GM20000 (cell line): ENCODE results near the gene CSRNP3.

ENCODE experiments used
- DNase-seq: peaks from one replicate; pipeline ENCODE4 v3.0.0; 2012; ENCODE audit warnings: low spot score
- CTCF ChIP-seq: IDR thresholded peaks from 2 replicates; pipeline ENCODE4 v1.5.1; 2012; ENCODE audit warnings: mild to moderate bottlenecking, control low read depth; ENCODE audit errors: extremely low read depth, missing control alignments

CSRNP3 gene

GRCh38 chr2:165639504-165639903 is 170.0 kb downstream of the CSRNP3 start:
- no peak for TF ChIP-seq CTCF
- DNase-seq = no peak

DNA sequence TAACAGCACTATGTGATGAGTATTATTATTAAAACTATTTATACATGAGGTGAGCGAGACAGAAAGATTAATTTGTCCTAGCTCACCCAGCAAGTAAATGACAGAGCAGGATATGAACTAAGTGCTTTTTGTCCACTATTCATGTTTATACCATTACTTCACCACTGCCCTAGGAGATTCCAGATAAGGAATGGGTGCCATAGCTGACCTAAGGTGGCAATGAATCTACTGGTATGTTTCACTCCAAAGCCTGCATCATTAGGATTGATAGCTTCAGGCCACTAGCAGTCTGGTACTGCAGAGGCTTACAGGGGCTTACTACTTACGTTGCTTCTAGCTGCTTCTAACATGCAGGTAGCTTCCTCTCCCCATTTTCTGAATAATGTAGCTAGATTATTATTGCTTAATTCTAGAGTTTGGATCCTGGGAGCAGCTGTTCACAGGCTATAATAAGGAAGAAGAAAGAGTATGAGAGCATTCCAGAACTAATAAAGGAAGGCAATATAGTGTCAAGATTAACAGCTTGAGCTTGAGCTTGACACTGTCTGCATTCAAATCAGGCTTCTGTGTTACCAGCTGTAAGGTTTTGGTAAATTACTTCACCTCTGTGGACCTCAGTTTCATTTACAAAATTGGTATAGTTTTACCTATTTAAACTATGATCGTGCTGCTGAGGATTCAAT is 170.9 kb downstream of the CSRNP3 start:
- DNase-seq = no peak
- no peak for TF ChIP-seq CTCF

DNA sequence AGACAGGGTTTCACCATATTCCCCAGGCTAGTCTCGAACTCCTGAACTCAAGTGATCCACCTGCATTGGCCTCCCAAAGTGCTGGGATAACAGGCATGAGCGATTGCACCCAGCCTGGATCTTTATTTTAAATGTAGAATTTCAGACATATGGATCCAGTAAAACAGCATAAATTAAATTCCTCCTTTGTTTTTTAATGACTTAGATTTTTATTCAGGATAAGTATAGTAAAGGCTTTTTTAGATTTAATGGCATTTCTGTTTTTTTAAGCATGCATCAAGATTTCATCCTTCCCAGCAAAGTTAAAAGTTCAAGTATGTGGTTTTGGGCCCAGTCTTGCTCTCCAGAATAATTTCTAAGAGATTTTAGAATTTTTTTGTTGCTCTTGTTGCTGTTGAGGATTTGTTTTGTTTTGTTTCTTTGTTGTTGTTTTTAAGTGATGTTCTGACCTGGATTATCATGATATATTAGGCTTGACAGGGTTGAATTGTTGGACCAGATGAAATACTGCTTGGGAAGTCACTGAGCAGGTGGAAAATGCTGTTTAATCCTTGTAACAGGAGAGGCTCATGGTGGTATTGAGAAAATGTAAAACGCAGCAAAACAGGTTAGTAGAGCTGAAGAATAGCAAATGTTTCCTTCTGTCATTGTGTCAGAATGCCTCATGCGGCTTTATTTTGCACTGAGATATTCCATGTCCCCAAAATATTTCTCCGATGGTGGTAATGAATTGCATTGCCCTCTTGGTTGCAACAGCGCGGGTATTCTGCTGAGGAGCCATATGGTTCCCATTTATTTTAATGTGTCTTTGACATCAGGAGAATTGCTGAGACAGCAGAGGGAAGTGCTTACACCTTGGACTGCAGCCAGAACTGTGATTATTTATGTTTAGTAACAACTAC is 176.7 kb downstream of the CSRNP3 start:
- no peak for TF ChIP-seq CTCF
- DNase-seq = no peak

- no peak for DNase-seq
- TF ChIP-seq CTCF = no peak
Measured at GRCh38 chr2:165647409-165647808, 177.9 kb downstream of the CSRNP3 start.

DNA sequence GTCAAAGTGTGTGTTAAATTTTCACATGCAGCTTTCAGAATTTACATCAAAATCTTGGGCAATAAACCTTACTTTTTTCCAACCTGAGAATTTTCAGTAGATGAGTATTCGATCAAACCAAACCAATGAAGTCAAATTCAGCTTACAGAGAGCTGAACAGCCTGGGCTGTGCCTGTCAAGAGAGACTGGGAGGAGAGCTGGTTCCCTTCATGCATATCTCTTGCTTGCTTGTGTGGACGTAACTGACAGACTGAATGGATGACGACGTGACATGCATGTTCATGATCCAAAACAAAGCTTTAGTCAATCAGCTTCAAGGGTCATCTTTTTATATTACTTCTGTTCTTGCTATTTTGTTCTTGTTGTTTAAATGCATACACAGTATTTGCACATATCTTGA is 179.3 kb downstream of the CSRNP3 start:
- TF ChIP-seq CTCF = no peak
- DNase-seq = no peak

DNA sequence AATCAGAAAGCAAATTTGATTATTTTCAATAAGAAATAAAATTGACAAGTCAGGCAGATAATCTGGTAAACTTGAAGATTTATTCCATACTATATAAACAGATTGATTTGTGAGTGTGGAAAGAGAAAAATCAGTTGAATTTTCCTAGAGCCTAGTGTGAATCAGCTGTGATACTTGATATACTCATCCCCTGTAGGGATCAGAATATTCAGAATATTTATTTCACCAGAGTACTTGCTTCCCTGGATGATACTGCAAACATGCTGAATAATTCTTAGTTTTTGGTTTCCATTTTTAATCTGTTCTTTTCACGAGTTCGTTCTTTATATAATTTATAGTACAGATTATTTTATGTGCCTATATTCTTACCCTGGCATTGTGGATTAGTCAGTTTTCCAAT is 181.7 kb downstream of the CSRNP3 start:
- DNase-seq = no peak
- TF ChIP-seq CTCF = no peak

DNA sequence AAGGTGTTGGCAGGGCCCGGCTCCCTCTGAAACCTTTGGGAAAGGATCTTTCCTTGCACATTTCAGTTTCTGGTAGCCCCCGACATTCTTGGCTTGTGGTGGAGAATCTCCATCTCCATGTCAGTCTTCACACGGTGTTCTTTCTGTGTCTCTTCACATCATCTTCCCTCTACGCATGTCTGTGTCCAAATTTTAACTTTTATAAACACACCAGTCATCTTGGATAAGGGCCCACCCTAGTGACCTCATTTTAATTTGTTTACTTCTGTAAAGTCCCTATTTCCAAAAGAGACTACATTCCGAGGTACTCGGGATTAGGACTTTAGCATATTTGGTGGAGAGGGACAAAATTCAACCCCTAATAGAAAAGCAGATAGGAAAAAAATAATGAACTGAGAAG is 186.2 kb downstream of the CSRNP3 start:
- TF ChIP-seq CTCF = no peak
- DNase-seq = no peak
